SU-DHL-6 (cell line): ENCODE data around the gene PGRMC2.

ENCODE experiments used
- EZH2phosphoT487 ChIP-seq: fragments of 200-600 bp; sonication (generic), shearing (Covaris generic); conservative IDR thresholded peaks from 2 replicates; pipeline ENCODE4 v1.6.1; 2018; ENCODE audit warnings: mild to moderate bottlenecking, antibody characterized with exemption, low read length, moderate library complexity, mixed read lengths
- TF ChIP-seq, protein P1 (sequence below): fragments of 200-600 bp; sonication (generic); IDR thresholded peaks from one replicate; pipeline ENCODE4 v1.5.1; 2017; ENCODE audit warnings: antibody characterized with exemption, mild to moderate bottlenecking, low read length, moderate library complexity; ENCODE audit not compliant: insufficient read depth, poor library complexity, severe bottlenecking

DNA sequence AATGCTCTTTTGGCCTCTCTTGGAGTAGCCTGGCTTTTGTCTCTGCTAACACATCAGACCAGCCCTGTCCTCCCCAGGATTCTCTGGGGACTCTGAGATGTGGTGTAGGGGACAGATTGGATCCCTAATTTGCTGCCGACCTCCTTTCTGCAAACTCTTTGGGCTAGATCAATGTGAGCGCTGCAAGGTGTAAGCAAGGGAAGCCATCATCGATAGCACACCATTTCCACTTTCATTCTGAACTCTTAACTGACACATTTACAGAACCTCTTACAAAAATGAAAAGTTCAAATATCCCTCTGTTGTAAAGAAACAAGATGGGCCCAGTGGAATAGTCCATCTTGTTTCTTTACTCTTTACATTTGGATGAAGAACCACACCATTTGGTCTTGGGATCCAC lies 46.6 kb downstream of the PGRMC2 start:
- TF ChIP-seq, protein P1, sequence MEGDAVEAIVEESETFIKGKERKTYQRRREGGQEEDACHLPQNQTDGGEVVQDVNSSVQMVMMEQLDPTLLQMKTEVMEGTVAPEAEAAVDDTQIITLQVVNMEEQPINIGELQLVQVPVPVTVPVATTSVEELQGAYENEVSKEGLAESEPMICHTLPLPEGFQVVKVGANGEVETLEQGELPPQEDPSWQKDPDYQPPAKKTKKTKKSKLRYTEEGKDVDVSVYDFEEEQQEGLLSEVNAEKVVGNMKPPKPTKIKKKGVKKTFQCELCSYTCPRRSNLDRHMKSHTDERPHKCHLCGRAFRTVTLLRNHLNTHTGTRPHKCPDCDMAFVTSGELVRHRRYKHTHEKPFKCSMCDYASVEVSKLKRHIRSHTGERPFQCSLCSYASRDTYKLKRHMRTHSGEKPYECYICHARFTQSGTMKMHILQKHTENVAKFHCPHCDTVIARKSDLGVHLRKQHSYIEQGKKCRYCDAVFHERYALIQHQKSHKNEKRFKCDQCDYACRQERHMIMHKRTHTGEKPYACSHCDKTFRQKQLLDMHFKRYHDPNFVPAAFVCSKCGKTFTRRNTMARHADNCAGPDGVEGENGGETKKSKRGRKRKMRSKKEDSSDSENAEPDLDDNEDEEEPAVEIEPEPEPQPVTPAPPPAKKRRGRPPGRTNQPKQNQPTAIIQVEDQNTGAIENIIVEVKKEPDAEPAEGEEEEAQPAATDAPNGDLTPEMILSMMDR: no peak
- no peak for TF ChIP-seq EZH2phosphoT487
